Right hindlimb (tissue), 1 donor: ENCODE results near the gene SUGP2.
"Not testable (repeated sequence)": the region's sequence is repeated elsewhere in the genome, so short reads cannot be mapped to it uniquely, and the experiment has no call there.

Experiments
- DNase-seq: peaks from one replicate; pipeline ENCODE4 v3.0.0-alpha.2; 2018

Gene SUGP2

DNA sequence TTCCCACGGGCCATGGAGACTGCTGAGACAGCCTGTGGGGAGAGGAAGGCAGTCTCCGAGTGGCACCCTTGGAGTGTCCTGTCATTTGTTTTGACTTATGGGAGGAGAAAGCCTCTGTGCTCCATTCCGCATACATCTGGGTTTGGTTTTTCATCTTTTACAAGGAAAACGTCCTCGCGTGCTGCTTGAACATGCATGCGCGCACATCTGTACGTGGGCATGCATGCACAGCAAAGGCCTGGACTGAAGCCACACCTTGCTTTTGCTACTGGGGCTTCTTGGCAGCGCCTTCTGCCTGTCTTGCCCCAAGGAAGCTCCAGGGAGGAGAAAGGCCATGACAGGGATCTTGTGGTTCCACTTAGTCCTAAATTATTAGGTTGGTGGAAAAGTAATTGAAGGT lies 44.0 kb downstream of the SUGP2 start:
- DNase-seq: no peak

DNA sequence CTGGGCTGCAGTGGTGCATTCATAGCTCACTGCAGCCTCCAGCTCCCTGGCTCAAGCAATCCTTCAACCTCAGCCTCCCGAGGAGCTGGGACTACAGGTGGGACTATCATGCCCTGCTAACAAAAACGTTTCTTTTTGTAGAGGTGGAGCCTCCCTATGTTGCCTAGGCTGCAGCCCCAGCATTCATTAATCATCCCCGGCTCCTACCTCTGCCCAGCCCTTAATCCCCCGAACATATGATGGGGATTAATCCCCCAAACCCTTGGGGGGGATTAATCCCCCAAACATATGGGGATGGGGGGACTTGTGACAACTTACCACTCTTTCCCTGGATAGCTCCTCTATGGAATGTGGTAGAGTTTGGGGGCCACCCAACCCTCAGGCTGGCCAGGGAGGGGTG lies 45.9 kb downstream of the SUGP2 start:
- DNase-seq: no peak

DNA sequence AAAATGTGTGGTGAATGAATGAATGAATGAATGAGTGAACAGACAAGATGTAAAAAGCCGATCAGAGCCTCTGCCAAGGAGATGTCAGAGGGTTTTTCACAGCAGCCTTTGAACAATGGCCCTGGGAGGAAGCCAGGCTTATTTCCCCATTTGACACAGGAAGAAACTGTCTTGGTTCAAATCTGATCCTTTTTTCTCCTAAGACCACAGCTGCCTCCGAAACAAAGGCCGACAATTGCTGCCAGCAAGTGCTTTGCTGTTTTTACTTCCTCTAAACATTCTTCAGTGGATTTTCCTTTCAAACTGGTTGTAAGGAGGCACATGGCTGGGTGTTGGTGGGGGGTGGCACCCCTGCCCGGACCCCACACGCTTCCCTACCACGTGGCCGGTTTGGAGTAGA lies 48.1 kb downstream of the SUGP2 start:
- no peak for DNase-seq

DNA sequence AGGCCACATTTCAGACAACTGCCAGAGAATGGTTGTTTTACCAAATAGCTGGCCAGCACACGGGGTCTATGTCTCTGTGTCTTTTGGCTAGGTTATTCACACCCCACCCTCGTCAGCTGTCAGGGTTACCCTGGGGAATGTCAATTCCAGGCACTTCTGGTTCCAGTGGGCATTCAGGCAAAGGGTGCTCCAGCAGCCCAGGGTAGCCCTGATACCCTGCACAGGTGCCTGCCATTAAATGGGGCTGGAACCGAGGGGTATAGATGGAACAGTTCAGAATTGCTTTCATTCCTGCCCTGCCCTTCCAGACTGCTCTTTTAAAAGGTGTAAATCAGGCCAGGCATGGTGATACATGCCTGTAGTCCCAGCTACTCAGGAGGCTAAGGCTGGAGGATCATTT lies 49.1 kb downstream of the SUGP2 start:
- no peak for DNase-seq

DNA sequence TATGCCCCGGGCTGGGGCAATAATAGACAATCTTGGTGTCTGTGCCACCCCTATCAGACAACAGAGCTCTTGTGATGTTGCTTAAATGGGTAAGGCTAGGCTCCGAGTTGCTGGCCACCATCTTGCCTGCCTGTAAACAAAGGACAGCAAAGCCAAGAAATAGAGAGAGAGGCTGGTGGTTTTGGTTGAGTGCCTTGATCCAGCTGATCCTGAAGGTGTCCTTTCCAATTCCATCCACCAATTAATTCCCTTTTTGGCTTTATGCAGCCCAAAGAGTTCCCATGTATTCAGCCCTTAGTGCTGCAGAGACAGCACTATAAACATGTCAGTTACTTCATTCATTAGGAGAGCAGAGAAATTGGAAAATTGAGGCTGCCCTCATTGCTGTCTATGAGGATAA lies 50.6 kb downstream of the SUGP2 start:
- DNase-seq: no peak

DNA sequence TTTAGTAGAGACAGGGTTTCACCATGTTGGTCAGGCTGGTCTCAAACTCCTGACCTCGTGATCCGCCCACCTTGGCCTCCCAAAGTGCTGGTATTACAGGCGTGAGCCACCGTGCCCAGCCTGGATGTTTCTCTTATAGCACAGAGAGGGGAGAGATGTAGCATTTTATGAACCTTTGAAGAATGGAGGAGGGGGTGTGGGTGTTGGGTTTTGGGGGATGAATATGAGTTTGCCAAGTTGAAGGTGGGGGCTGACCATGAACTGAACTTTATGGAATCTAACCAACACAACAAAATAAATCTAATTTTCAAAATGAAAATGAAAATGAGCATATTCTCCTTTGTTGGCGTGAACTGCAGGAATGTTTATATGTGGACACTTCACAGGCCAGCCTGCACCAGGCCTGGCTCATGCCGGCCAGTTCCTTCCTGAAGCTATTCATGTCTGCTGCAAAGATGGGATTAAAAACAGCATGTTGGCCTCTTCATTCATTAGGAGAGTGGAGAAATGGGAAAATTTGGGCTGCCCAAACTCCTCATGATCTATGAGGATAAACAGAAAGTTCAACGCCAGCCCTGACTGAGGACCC lies 52.8 kb downstream of the SUGP2 start:
- DNase-seq: no peak

DNA sequence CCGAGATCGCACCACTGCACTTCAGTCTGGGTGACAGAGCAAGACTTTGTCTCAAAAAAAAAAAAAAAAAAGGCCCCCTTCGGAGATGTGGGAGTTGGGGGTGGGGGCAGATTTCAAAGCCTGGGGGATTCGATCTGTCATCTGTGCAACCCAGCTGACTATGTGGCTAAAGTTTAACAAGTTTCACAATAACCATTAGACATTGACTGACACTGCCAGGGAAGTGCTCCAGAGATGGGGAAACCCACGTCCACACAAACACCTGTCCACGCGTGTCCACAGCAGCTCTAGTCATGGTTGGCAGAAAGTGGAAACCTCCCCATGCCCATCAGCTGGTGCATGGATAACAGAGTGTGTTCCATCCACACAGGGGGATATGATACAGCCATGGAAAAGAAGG lies 54.7 kb downstream of the SUGP2 start:
- DNase-seq: no peak

DNA sequence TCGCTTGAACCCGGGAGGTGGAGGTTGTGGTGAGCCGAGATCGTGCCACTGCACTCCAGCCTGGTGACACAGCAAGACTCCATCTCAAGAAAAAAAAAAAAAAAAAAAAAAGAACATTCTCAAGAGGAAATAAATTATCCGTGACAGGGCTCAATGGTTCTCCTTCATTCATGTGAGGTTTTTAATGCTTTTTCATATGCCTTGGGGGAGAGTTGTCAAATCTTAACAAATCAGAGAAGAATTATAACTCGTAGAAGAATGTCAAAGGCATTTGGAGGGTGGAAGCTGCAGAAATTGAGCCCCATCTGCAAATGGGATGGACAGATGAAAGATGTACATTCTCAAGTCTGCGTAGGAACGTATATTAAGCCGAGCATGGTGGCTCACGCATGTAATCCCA lies 57.4 kb downstream of the SUGP2 start:
- no peak for DNase-seq

DNA sequence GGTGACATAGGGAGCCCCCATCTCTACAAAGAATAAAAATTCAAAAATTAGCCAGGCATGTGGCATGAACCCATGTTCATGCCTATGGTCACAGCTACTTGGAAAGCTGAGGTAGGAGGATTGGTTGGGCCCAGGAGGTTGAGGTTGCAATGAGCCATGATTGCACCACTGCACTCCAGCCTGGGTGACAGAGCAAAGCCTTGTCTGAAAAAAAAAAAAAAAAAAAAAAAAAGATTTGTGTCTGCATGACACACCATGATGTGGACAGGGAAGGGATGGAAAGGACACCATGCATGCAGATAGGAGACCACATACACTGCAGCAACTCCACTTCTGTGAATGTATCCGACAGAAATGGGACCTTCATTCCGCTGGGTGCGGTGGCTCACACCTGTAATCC lies 58.3 kb downstream of the SUGP2 start:
- no peak for DNase-seq

DNA sequence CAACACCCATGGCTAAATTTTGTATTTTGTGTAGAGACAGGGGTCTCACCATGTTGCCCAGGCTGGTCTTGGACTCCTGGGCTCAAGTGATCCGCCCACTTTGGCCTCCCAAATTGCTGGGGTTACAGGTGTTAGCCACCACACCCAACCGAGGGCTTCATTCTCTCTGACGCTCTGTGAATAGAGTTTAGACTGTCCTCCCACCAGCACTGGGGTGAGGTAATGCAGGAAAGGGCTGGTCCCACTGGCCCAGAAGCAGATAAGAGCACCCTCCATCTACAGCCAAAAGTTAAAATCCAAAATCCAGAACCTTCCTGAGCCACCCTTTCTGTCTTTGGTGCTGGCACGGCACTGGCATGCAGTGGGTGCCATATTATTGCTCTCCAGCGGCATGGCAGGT lies 60.5 kb downstream of the SUGP2 start:
- DNase-seq: no peak

DNA sequence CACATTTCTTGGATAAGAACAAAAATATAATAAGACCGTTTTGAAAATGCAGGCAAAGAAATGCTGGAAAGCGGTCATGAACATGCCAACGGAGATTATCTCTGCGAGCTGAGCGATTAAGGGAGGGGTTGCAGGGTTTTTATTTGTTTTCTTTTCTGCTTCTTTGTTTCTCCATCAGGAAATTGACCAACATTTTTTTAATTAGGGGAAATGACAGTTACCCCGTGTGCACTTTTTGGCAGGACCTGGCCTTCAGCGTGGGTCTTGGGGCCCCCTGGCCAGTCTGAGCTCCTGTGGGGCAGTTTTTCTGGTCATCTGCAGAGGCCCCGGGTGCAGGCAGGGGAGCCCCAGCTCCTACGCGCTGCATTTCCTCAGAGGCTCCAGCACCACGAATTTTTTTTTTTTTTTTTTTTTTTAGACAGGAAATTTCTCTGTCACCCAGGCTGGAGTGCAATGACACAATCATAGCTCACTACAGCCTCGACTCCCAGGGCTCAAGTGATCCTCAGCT lies 61.0 kb downstream of the SUGP2 start:
- DNase-seq: no peak

DNA sequence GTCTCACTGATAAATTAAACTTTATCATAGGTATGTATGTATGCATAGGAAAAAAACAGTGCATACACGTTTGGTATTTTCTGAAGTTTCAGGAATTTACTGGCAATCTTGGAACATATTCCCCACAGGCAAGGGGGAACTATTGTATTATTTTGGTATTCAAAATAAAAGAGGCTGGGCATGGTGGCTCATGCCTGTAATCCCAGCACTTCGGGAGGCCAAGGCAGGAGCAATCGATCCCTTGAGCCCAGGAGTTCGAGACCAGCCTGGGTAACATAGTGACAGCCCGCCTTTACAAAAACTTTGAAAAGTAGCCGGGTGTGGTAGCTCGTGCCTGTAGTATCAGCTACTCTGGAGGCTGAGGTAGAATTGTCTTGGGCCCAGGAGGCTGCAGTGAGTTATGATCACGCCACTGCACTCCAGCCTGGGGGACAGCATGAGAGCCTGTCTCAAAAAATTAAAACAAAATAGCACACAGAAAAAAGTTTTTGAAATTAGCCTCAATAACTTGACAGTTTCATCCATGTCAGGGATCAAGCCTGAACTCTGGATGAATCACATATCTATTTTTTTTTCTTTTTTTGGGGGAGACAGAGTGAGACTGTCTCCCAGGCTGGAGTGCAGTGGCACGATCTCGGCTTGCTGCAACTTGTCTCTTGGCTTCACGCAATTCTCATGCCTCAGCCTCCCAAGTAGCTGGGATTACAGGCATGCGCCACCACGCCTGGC lies 63.2 kb downstream of the SUGP2 start:
- no peak for DNase-seq

DNA sequence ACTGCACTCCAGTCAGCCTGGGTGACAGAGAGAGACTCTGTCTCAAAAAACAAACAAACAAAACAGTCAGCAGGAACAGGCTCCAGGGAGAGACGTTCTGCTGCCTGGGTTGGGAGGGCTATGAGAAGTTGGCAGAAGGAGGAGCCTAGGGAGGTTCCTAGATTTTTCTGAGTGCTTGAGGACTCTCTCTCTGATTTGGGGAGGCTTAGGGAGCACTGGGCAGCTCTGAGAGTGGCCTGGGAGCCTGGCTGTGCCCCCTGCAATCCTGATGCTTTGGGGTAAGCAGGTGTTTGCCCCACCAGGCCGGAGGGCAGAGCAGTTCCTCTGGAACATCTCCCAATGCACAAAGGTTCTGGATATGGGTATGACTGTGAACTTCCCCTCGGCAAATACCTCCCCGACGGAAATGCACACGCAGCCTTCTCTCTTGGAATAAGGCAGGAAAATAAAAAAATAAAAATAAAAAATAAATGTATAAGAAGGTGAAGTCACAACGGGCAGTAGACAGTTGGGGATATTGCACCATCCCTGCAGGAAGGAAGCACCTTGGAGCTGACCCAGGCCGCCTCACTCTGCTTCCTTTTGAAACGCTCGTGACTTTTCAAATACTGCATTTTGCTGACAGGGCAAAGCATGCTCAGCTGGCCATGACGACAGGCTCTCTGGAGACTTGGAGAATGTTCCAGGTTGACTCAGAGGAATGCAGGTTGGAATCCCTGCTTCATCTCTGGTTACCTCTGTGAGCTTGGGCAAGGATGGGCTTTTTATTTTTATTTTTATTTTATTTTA lies 65.8 kb downstream of the SUGP2 start:
- peak; percentile 52 for DNase-seq

DNA sequence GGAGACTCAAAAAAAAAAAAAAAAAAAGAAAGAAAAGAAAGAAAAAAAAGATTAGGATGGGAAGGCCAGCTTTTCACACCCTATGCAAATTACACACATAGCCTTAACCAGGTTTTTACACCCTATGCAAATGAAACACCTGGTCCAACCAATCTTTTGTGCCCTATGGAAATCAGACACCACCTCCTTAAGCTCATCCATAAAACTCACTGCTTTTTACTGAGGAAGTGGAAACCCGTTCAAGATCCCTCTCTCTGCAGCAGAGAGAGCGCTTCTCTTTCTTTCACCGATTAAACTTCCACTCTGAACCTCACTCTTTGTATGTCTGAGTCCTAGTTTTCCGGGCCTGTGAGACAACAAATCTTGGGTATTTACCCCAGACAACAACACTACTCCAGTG lies 67.0 kb downstream of the SUGP2 start:
- DNase-seq: no peak

DNA sequence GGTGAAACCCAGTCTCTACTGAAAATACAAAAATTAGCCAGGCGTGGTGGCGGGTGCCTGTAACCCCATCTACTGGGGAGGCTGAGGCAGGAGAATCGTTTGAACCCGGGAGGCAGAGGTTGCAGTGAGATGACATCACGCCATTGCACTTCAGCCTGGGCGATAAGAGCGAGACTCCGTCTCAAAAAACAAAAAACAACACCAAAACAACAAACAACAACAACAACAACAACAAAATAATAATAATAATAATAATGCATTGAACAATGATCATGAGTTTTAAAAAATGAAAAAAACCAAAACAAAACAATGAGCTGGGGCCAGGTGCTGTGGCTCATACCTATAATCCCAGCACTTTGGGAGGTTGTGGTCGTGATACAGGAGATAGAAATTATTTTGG lies 69.2 kb downstream of the SUGP2 start:
- DNase-seq: no peak

DNA sequence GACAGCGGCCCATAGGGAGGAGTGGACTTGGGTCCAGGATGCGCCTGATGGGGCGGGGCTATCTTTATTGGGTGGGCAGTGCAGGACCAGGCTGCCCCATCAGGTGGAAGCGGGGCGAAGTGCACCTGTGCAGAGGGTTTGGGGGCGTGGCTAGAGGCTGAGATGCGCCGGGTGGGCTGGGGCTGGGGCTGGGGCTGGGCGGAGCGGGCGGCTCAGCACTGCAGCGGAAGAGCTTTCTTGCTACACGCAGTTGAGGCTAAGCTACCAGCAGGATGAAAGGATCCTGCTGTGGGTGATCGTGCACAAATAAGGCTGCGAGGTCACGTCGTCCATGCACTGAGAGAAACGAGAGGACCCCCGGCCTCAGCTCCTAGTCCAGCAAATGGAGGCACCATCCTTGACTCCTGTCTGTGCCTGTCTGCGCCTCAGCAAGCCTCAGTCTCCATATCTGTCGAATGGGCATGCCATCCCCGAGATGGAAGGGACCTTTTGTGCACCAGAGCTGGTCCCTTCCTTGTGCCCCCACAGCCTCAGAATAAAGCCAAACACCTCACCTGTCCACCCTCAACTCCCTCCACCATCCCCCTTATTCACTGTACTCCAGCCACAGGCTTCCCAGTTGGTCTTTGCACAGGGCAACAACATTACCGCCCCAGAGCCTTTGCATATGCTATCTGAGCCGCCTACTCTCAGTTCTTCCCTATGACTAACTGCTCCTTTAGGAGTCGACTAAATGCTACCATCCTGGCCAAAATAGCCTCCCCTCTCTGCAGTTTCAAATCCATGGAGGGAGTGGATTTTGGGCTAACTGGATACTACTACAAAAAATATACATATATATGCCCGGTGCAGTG lies 71.3 kb downstream of the SUGP2 start:
- DNase-seq: no peak

DNA sequence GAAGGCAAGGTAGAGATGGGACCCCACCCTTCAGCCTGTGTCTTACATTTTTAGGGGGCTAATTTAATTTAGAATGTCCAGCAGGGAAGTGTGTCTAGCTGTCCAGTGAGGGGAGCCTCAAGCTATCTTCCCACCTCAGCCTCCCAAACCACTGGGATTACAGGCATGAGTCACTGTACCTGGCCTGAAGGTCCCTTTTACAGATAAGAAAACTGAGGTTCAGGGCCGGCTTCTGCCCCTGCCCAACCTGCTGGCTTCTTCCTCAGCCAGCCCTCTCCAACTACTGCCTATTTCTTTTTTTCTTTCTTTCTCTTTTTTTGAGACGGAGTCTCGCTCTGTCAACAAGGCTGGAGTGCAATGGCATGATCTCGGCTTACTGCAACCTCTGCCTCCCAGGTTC lies 72.9 kb downstream of the SUGP2 start:
- no peak for DNase-seq

DNA sequence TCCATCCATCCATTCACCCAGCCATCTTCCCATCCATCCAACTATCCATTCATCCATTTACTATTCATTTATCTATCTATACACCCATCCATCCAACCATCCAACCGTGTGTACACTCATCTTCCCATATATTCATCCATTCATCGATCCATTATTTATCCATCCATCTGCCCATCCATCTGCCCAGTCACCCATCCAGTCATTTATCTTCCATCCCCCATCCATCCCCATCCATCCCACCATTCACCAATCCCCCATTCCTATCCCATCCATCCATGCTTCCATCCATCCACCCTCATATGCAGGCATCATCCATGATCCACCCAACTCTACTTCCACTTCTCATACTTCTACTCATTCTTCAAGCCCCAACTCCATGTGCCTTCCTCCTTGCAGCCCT lies 78.3 kb downstream of the SUGP2 start:
- DNase-seq: no peak

DNA sequence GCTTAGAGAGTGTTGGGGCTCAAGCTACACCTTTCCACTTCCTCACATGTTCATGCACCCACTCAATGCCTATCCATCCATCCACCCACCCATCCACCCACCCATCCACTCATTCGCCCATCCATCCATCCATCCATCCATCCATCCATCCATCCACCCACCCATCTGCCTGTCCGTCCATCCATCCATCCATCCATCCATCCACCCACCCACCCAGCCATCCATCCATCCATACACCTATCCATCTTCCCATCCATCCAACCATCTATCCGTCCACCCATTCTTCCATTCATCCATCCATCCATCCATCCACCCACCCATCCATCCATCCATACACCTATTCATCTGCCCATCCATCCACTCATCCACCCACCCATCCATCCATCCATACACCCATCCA lies 79.2 kb downstream of the SUGP2 start:
- no peak for DNase-seq

DNA sequence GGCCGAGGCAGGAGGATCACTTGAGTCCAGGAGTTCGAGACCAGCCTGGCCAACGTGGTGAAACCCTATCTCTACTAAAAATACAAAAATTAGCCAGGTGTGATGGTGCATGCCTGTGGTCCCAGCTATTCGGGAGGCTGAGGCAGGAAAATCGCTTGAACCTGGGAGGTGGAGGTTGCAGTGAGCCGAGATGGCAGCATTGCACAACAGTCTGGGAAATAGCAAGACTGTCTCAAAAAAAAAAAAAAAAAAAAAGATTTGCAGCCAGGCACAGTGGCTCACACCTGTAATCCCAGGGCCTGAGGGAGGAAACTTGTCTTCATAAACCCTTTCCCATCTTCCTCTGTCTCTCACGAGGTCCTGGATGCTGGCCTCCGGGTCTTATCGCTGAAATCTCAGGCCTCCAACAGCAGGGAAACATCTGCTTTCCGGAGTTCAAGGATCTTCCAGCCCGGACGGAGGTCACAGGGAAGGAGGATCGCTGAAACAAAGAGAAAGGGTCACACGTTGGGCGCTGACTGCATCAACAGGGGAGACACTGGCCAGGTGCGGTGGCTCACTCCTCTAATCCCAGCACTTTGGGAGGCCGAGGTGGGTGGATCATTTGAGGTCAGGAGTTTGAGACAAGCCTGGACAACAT lies 80.8 kb downstream of the SUGP2 start:
- not testable (repeated sequence) for DNase-seq

DNA sequence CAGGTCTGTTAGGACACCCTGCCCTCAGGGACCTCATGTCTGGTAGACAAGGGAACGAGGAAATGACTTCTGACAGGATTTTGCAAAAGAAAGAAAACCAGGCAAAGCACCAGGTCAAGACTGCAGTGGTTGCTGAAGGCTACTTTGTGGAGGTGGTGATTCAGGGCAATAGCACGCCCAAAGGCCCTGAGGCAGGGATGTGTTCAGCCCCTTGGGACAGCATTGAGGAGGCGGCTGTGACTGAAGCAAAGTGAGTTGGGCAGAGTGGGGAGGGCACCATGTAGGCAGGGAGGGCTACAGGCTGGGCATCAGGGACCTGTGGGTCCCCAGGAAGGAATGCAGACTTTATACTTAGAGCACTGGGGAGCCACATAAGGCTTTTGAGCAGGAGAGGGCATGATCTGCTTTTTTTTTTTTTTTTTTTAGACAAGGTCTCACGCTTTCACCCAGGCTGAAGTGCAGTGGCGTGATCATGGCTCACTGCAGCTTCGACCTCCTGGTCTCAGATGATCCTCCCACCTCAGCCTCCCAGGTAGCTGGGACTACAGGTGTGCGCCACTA lies 81.5 kb downstream of the SUGP2 start:
- DNase-seq: no peak

DNA sequence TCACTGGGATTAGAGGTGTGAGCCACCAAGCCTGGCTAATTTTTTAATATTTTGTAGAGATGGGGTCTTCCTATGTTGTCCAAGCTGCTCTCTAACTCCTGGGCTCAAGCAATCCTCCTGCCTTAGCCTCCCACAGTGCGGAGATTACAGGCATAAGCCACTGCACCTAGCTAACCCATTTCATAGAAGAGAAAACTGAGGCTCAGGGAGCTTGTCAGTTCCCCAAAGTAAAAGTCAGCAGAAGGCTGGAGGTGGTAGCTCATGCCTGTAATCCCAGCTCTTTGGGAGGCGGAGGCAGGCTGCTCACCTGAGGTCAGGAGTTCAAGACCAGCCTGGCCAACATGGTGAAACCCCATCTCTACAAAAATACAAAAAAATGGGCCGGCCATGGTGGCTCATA lies 83.5 kb downstream of the SUGP2 start:
- no peak for DNase-seq
